Measurements from ENCODE around the gene DNM1L. TPM values are rescaled to one million over a fixed set of nuclear protein-coding genes. Genes with fewer than 3 reads are reported as not detected.

DNM1L gene
- total RNA-seq, 2 experiments from 2014 or later = 61.1 to 102 TPM

GRCh38 chr12:32647275-32647674 is 31.8 kb upstream of the DNM1L start:
- H3K4me2 ChIP-seq (ENCODE audit: low read length) = no peak overlapping the region
- no peak overlapping the region for H2AFZ ChIP-seq (ENCODE audit: low read length)
- no TSS peak for BruUV-seq (replicated peaks)
- no peaks in the 10 kb centered on the region for H3K9me3 ChIP-seq (ENCODE audit: low read length)
- H3K36me3 ChIP-seq (ENCODE audit: insufficient read depth, low read length) = peaks cover 16% of the 10 kb centered on the region; the same call in 1 of the 2 replicates
- no peaks in the 10 kb centered on the region for H3K9me2 ChIP-seq (ENCODE audit: insufficient read depth, low read length)
- POLR2A ChIA-PET = interaction anchor here (0.5 kb wide), 1 partner anchor 70 kb away, joined by 3 read pairs; no protein-coding TSS in a partner anchor
- H3K79me2 ChIP-seq (ENCODE audit: insufficient read depth, low read depth, low read length) = no peaks in the 10 kb centered on the region
- intact Hi-C loops (cut with micrococcal nuclease; ENCODE audit: unreplicated experiment) = no loop called here
- H3K27ac ChIP-seq (ENCODE audit: low read depth, low read length, poor library complexity, severe bottlenecking) = no peak overlapping the region
- TF ChIP-seq EZH2phosphoT487 (IDR thresholded peaks at IDR 0.05; ENCODE audit: borderline replicate concordance, low read depth, low read length) = no peak
- TF ChIP-seq, protein P1, sequence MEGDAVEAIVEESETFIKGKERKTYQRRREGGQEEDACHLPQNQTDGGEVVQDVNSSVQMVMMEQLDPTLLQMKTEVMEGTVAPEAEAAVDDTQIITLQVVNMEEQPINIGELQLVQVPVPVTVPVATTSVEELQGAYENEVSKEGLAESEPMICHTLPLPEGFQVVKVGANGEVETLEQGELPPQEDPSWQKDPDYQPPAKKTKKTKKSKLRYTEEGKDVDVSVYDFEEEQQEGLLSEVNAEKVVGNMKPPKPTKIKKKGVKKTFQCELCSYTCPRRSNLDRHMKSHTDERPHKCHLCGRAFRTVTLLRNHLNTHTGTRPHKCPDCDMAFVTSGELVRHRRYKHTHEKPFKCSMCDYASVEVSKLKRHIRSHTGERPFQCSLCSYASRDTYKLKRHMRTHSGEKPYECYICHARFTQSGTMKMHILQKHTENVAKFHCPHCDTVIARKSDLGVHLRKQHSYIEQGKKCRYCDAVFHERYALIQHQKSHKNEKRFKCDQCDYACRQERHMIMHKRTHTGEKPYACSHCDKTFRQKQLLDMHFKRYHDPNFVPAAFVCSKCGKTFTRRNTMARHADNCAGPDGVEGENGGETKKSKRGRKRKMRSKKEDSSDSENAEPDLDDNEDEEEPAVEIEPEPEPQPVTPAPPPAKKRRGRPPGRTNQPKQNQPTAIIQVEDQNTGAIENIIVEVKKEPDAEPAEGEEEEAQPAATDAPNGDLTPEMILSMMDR (conservative IDR thresholded peaks at IDR 0.05; ENCODE audit: low read length) = no peak
- H3K4me1 ChIP-seq (ENCODE audit: insufficient read depth, low read length, poor library complexity, severe bottlenecking) = no peaks in the 10 kb centered on the region
- DNase-seq (ENCODE audit: low spot score) = no peak
- H3K4me3 ChIP-seq (ENCODE audit: low read depth, low read length, poor library complexity, severe bottlenecking) = no peak overlapping the region
- no peaks in the 10 kb centered on the region for H4K20me1 ChIP-seq (ENCODE audit: insufficient read depth, low read length)
- CTCF ChIA-PET (ENCODE audit: unreplicated experiment) = no interaction called here

DNA sequence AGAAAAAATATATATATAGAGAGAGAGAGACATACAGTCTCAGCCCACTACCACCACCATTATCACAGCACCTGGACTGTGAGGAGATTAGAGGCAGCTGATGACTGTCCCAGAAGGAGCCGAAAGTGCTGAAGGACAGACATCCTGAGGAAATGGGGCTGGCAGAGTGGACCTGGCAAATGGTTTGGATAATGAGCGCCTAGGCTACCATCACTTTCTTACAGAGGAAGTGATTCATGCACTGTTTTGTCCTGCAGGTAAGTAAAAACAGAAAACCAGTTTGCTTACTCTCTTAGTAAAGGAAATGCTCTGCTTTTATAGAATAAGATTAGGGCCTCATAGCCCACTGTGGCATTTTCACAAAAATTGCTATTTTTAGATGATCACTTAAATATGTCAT is 28.6 kb upstream of the DNM1L start:
- no peak overlapping the region for H3K4me3 ChIP-seq (ENCODE audit: low read depth, low read length, poor library complexity, severe bottlenecking)
- H2AFZ ChIP-seq (ENCODE audit: low read length) = no peak overlapping the region
- peaks cover 6% of the 10 kb centered on the region; the same call in 1 of the 2 replicates for H3K36me3 ChIP-seq (ENCODE audit: insufficient read depth, low read length)
- intact Hi-C loops (cut with micrococcal nuclease; ENCODE audit: unreplicated experiment) = no loop called here
- no peak overlapping the region for H3K27ac ChIP-seq (ENCODE audit: low read depth, low read length, poor library complexity, severe bottlenecking)
- H3K4me1 ChIP-seq (ENCODE audit: insufficient read depth, low read length, poor library complexity, severe bottlenecking) = no peaks in the 10 kb centered on the region
- no peaks in the 10 kb centered on the region for H3K79me2 ChIP-seq (ENCODE audit: insufficient read depth, low read depth, low read length)
- TF ChIP-seq EZH2phosphoT487 (IDR thresholded peaks at IDR 0.05; ENCODE audit: borderline replicate concordance, low read depth, low read length) = no peak
- TF ChIP-seq, protein P1 (conservative IDR thresholded peaks at IDR 0.05; ENCODE audit: low read length) = no peak
- DNase-seq (ENCODE audit: low spot score) = no peak
- no peaks in the 10 kb centered on the region for H3K9me3 ChIP-seq (ENCODE audit: low read length)
- ChIA-PET POLR2A (no interaction called here), CTCF (ENCODE audit: unreplicated experiment) (no interaction called here)
- BruUV-seq (replicated peaks) = no TSS peak
- H4K20me1 ChIP-seq (ENCODE audit: insufficient read depth, low read length) = no peaks in the 10 kb centered on the region
- H3K9me2 ChIP-seq (ENCODE audit: insufficient read depth, low read length) = no peaks in the 10 kb centered on the region
- H3K4me2 ChIP-seq (ENCODE audit: low read length) = no peak overlapping the region

DNA sequence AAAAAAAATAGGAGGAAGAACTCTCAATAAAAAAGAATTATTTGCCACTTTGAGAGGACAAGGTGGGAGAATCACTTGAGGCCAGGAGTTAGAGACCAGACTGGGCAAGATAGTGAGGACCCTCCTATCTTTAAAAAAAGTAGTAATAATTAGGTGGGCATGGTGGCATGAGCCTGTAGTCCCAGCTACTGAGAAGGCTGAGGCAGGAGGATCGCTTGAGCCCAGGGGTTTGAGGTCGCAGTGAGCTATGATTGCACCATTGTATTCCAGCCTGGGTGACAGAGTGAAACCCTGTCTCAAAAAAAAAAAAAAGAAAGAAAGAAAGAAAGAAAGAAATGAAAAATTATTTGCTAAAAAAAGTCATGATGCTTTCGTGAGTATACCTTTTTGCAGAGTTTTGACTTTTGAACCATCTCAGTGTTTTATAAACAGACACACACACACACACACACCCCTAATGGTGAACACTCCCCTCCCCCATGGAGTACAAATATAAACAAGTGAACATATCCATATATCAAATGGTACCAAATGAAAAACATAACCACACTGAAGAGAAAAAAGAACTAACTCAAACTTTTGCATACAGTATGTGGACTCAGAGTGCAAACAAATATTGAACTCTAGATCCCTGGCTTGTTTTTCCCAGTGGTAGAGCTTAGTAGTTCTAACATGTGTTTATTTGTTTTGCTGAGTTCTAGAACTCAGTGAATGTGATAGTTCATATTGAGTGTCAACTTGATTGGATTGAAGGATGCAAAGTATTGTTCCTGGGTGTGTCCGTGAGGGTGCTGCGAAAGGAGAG is 27.7 kb upstream of the DNM1L start:
- CTCF ChIA-PET (ENCODE audit: unreplicated experiment) = no interaction called here

More for the DNA sequence above, 27.7 kb upstream of the DNM1L start:
- Histone ChIP-seq H3K79me2 (ENCODE audit: insufficient read depth, low read depth, low read length) (no peaks in the 10 kb centered on the region), H3K4me3 (ENCODE audit: low read depth, low read length, poor library complexity, severe bottlenecking) (no peak overlapping the region), H3K9me3 (ENCODE audit: low read length) (no peaks in the 10 kb centered on the region), H3K9me2 (ENCODE audit: insufficient read depth, low read length) (no peaks in the 10 kb centered on the region), H2AFZ (ENCODE audit: low read length) (no peak overlapping the region), H3K4me2 (ENCODE audit: low read length) (no peak overlapping the region), H4K20me1 (ENCODE audit: insufficient read depth, low read length) (no peaks in the 10 kb centered on the region), H3K36me3 (ENCODE audit: insufficient read depth, low read length) (peaks cover 1% of the 10 kb centered on the region; the same call in 1 of the 2 replicates), H3K4me1 (ENCODE audit: insufficient read depth, low read length, poor library complexity, severe bottlenecking) (no peaks in the 10 kb centered on the region), H3K27ac (ENCODE audit: low read depth, low read length, poor library complexity, severe bottlenecking) (no peak overlapping the region)
- TF ChIP-seq, protein P1 (conservative IDR thresholded peaks at IDR 0.05; ENCODE audit: low read length) = no peak
- TF ChIP-seq EZH2phosphoT487 (IDR thresholded peaks at IDR 0.05; ENCODE audit: borderline replicate concordance, low read depth, low read length) = no peak
- intact Hi-C loops (cut with micrococcal nuclease; ENCODE audit: unreplicated experiment) = no loop called here
- no TSS peak for BruUV-seq (replicated peaks)
- DNase-seq (ENCODE audit: low spot score) = no peak
- POLR2A ChIA-PET = interaction anchor here (0.5 to 0.6 kb wide), 2 partner anchors 11 to 952 kb away, joined by 3 to 5 read pairs; no protein-coding TSS in a partner anchor

Measured in OCI-LY7 (cell line).